ENCODE data around the gene TMEM273. TPM values are rescaled to one million over a fixed set of nuclear protein-coding genes. Genes with fewer than 3 reads are reported as not detected.

TMEM273 gene
- total RNA-seq, 1 donor from 2014 or later: 16.6 TPM

- intact Hi-C loops (cut with DNase I): no loop called here
- no peak for DNase-seq (ENCODE audit: low spot score)
These were observed 56.5 kb downstream of the TMEM273 start for GRCh38 chr10:49131507-49132361.

- intact Hi-C loops (cut with DNase I): no loop called here
- DNase-seq (ENCODE audit: low spot score): no peak
These were observed 58.8 kb downstream of the TMEM273 start for GRCh38 chr10:49129376-49129775.

GRCh38 chr10:49128854-49129253, 59.3 kb downstream of the TMEM273 start:
- no peak for DNase-seq (ENCODE audit: low spot score)
- intact Hi-C loops (cut with DNase I): no loop called here

GRCh38 chr10:49123981-49124950, 63.9 kb downstream of the TMEM273 start:
- intact Hi-C loops (cut with DNase I): no loop called here
- no peak for DNase-seq (ENCODE audit: low spot score)

- DNase-seq (ENCODE audit: low spot score): no peak
- intact Hi-C loops (cut with DNase I): no loop called here
These were observed 67.3 kb downstream of the TMEM273 start for GRCh38 chr10:49120911-49121310.

- intact Hi-C loops (cut with DNase I): no loop called here
- no peak for DNase-seq (ENCODE audit: low spot score)
These were observed 68.4 kb downstream of the TMEM273 start for GRCh38 chr10:49119746-49120145.

- DNase-seq (ENCODE audit: low spot score): no peak
- intact Hi-C loops (cut with DNase I): no loop called here
These were observed 69.6 kb downstream of the TMEM273 start for GRCh38 chr10:49118430-49119074.

GRCh38 chr10:49117376-49118070, 70.7 kb downstream of the TMEM273 start:
- intact Hi-C loops (cut with DNase I): no loop called here
- no peak for DNase-seq (ENCODE audit: low spot score)

GRCh38 chr10:49116509-49117375, 71.4 kb downstream of the TMEM273 start:
- no peak for DNase-seq (ENCODE audit: low spot score)
- intact Hi-C loops (cut with DNase I): no loop called here

GRCh38 chr10:49115796-49116508, 72.2 kb downstream of the TMEM273 start:
- intact Hi-C loops (cut with DNase I): loop anchor here (2.0 kb wide), 1 partner anchor 61 kb away; no protein-coding TSS in a partner anchor
- no peak for DNase-seq (ENCODE audit: low spot score)

- no peak for DNase-seq (ENCODE audit: low spot score)
- intact Hi-C loops (cut with DNase I): loop anchor here (2.0 kb wide), 1 partner anchor 60 kb away; no protein-coding TSS in a partner anchor
These were observed 73.0 kb downstream of the TMEM273 start, which contains the start of gene VSTM4 for GRCh38 chr10:49115015-49115795. TSS of gene VSTM4 (minus strand) at chr10:49115522. CDS start at chr10:49115485, 37 bp downstream.

GRCh38 chr10:49114718-49115014, 73.5 kb downstream of the TMEM273 start:
- DNase-seq (ENCODE audit: low spot score): no peak
- intact Hi-C loops (cut with DNase I): loop anchor here (2.0 to 5.0 kb wide), 2 partner anchors 60 to 107 kb away; no protein-coding TSS in a partner anchor

GRCh38 chr10:49113741-49114141, 74.5 kb downstream of the TMEM273 start:
- intact Hi-C loops (cut with DNase I): loop anchor here (2.0 to 5.0 kb wide), 3 partner anchors 31 to 106 kb away; no protein-coding TSS in a partner anchor
- no peak for DNase-seq (ENCODE audit: low spot score)

GRCh38 chr10:49112851-49113250, 75.3 kb downstream of the TMEM273 start:
- intact Hi-C loops (cut with DNase I): loop anchor here (2.0 to 5.0 kb wide), 2 partner anchors 30 to 106 kb away; no protein-coding TSS in a partner anchor
- no peak for DNase-seq (ENCODE audit: low spot score)

GRCh38 chr10:49112098-49112497, 76.1 kb downstream of the TMEM273 start:
- intact Hi-C loops (cut with DNase I): loop anchor here (2.0 to 5.0 kb wide), 2 partner anchors 29 to 105 kb away; no protein-coding TSS in a partner anchor
- no peak for DNase-seq (ENCODE audit: low spot score)

GRCh38 chr10:49111320-49111698, 76.9 kb downstream of the TMEM273 start:
- intact Hi-C loops (cut with DNase I): loop anchor here (5.0 kb wide), 1 partner anchor 104 kb away; no protein-coding TSS in a partner anchor
- no peak for DNase-seq (ENCODE audit: low spot score)

Measured in cardiac septum (tissue), 1 donor.